Measurements from ENCODE around the gene PLCG2.

GRCh38 chr16:82010649-82011048 lies 231.6 kb downstream of the PLCG2 start:
- TF ChIP-seq, protein P1, sequence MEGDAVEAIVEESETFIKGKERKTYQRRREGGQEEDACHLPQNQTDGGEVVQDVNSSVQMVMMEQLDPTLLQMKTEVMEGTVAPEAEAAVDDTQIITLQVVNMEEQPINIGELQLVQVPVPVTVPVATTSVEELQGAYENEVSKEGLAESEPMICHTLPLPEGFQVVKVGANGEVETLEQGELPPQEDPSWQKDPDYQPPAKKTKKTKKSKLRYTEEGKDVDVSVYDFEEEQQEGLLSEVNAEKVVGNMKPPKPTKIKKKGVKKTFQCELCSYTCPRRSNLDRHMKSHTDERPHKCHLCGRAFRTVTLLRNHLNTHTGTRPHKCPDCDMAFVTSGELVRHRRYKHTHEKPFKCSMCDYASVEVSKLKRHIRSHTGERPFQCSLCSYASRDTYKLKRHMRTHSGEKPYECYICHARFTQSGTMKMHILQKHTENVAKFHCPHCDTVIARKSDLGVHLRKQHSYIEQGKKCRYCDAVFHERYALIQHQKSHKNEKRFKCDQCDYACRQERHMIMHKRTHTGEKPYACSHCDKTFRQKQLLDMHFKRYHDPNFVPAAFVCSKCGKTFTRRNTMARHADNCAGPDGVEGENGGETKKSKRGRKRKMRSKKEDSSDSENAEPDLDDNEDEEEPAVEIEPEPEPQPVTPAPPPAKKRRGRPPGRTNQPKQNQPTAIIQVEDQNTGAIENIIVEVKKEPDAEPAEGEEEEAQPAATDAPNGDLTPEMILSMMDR (IDR thresholded peaks at IDR 0.05; ENCODE audit: poor library complexity) = no peak
- TF ChIP-seq EZH2phosphoT487 (IDR thresholded peaks at IDR 0.05; ENCODE audit: low read depth, severe bottlenecking, unreplicated experiment) (no peak), EZH2 (IDR thresholded peaks at IDR 0.05; ENCODE audit: borderline replicate concordance) (no peak)
